Endothelial cell of umbilical vein (primary cell): ENCODE data around the gene IGSF10. TPM values are rescaled to one million over a fixed set of nuclear protein-coding genes. Genes with fewer than 3 reads are reported as not detected.

Source experiments
- BruUV-seq: library from RNA; stranded (reverse); fragments of 400-500 nt; replicated peaks from 2 replicates; lab custom pipeline; 2021; lab: Mats Ljungman, UMichigan
- CTCF ChIA-PET: fragments of 300-600, 350-600 bp; sonication (Branson Sonifier 250); formaldehyde crosslinking; loops from one replicate; lab custom pipeline; 2021; ENCODE audit warnings: antibody characterized with exemption, inconsistent platforms; lab: Charles Lee
- POLR2A ChIA-PET: fragments of 300-600, 350-600 bp; sonication (Branson Sonifier 250); formaldehyde crosslinking; loops from one replicate; lab custom pipeline; 2021; ENCODE audit warnings: antibody characterized with exemption, inconsistent platforms; lab: Charles Lee
- DNase-seq: peaks from one replicate; pipeline ENCODE4 v3.0.0-alpha.2; 2011; ENCODE audit warnings: low read depth, low spot score
- FAIRE-seq: peaks from 2 replicates; lab custom pipeline; 2011; peaks lifted over from hg19 to GRCh38; lab: Jason Lieb, UNC
- H2AFZ ChIP-seq: 2 replicates; pipeline ENCODE4 v1.6.0; 2012; ENCODE audit warnings: low read depth, low read length, control low read depth, inconsistent platforms
- H3K27ac ChIP-seq: 2 replicates; pipeline ENCODE4 v1.5.1; 2011; ENCODE audit warnings: low read depth, mild to moderate bottlenecking, control low read depth, low read length, moderate library complexity; ENCODE audit not compliant: insufficient read depth
- H3K27me3 ChIP-seq, 2 experiments: 2 replicates each; pipeline versions ENCODE4 v1.6.0 to v1.6.1; 2011; ENCODE audit warnings: low read length in 2 of 2, mixed read lengths in 1 of 2; ENCODE audit not compliant: control insufficient read depth in 2 of 2, insufficient read depth in 2 of 2
- H3K36me3 ChIP-seq, 2 experiments: 2 replicates in 1 of 2; 3 replicates in 1 of 2; pipeline ENCODE4 v1.5.1; 2011; ENCODE audit warnings: low read length in 2 of 2, mild to moderate bottlenecking in 1 of 2, moderate library complexity in 1 of 2; ENCODE audit not compliant: control insufficient read depth in 2 of 2, insufficient read depth in 2 of 2; ENCODE audit errors: extremely low read depth in 1 of 2
- H3K4me1 ChIP-seq: 3 replicates; pipeline ENCODE4 v1.5.1; 2011; ENCODE audit warnings: mild to moderate bottlenecking, low read length; ENCODE audit not compliant: control insufficient read depth, insufficient read depth; ENCODE audit errors: extremely low read depth
- H3K4me2 ChIP-seq: 2 replicates; pipeline ENCODE4 v1.6.1; 2011; ENCODE audit warnings: low read length, control low read depth, mixed read lengths; ENCODE audit not compliant: insufficient read depth
- H3K4me3 ChIP-seq, 3 experiments: fragments of 200-600 bp in 1 of 3; sonication (generic), shearing (Covaris generic) in 1 of 3; replicated peaks in 1 of 3; 2 replicates each; pipeline ENCODE4 v1.5.1; 2011 to 2016; ENCODE audit warnings: control low read depth in 3 of 3, low read length in 3 of 3, mild to moderate bottlenecking in 2 of 3, inconsistent platforms in 1 of 3, low read depth in 1 of 3, moderate library complexity in 1 of 3; ENCODE audit not compliant: insufficient read depth in 1 of 3
- H3K79me2 ChIP-seq: 2 replicates; pipeline ENCODE4 v1.6.0; 2012; ENCODE audit warnings: low read length, inconsistent platforms; ENCODE audit not compliant: control insufficient read depth, insufficient read depth
- H3K9ac ChIP-seq: replicated peaks from 2 replicates; pipeline ENCODE3; 2011; ENCODE audit warnings: low read length, control low read depth; ENCODE audit not compliant: insufficient read depth; ENCODE audit errors: extremely low read depth
- H3K9me1 ChIP-seq: replicated peaks from 3 replicates; pipeline ENCODE4 v1.6.0; 2011; ENCODE audit warnings: mild to moderate bottlenecking, low read length; ENCODE audit not compliant: control insufficient read depth, insufficient read depth; ENCODE audit errors: extremely low read depth
- H3K9me3 ChIP-seq: replicated peaks from 2 replicates; pipeline ENCODE4 v1.5.1; 2012; ENCODE audit warnings: low read length, inconsistent platforms; ENCODE audit not compliant: control insufficient read depth, insufficient read depth
- H4K20me1 ChIP-seq: replicated peaks from 2 replicates; pipeline ENCODE3; 2011; ENCODE audit warnings: mild to moderate bottlenecking, low read length; ENCODE audit not compliant: control insufficient read depth, insufficient read depth; ENCODE audit errors: extremely low read depth
- EZH2 ChIP-seq: IDR thresholded peaks from 2 replicates; pipeline ENCODE4 v1.6.1; 2012; ENCODE audit warnings: borderline replicate concordance, low read depth, mild to moderate bottlenecking, moderate library complexity, low read length, inconsistent platforms; ENCODE audit not compliant: severe bottlenecking
- FOS ChIP-seq: IDR thresholded peaks from 2 replicates; pipeline ENCODE4 v1.6.1; 2011; ENCODE audit warnings: mild to moderate bottlenecking, low read length, moderate library complexity, borderline replicate concordance; ENCODE audit not compliant: insufficient read depth
- GATA2 ChIP-seq: IDR thresholded peaks from 2 replicates; pipeline ENCODE4 v1.7.0; 2011; ENCODE audit warnings: low read depth, mild to moderate bottlenecking, moderate library complexity, mixed read lengths, low read length; ENCODE audit not compliant: insufficient read length, insufficient read depth
- JUN ChIP-seq: IDR thresholded peaks from 2 replicates; pipeline ENCODE4 v1.6.1; 2011; ENCODE audit warnings: borderline replicate concordance, low read depth; ENCODE audit not compliant: insufficient read length, insufficient read depth
- MYC ChIP-seq: IDR thresholded peaks from one replicate; pipeline ENCODE4 v1.6.1; 2011; ENCODE audit warnings: mild to moderate bottlenecking, low read depth, low read length
- POLR2A ChIP-seq: IDR thresholded peaks from 2 replicates; pipeline ENCODE4 v1.6.1; 2012; ENCODE audit warnings: low read depth, mild to moderate bottlenecking, control low read depth, low read length
- POLR2AphosphoS5 ChIP-seq: IDR thresholded peaks from 2 replicates; pipeline ENCODE4 v1.6.1; 2012; ENCODE audit warnings: low read depth, mild to moderate bottlenecking, control low read depth, low read length, moderate library complexity; ENCODE audit not compliant: insufficient read depth
- dilution Hi-C: fragments of 300-500 bp; cut with MboI; formaldehyde crosslinking; loops from one replicate; pipeline ENCODE4 v1.15.0; 2019; ENCODE audit warnings: low sequenced_read_pairs; ENCODE audit not compliant: extremely low pct_ligation_motif_present
- intact Hi-C: fragments of 100-400 bp; cut with micrococcal nuclease; formaldehyde crosslinking; loops from one replicate; pipeline ENCODE4 v1.10.0; 2022
- polyA plus RNA-seq, 4 experiments: library from polyadenylated mRNA; depleted of rRNA in 3 of 4; stranded (reverse) in 3 of 4; unstranded in 1 of 4; fragments of >200 nt; gene quantifications; 2 replicates each; pipeline versions ENCODE4 v1.2.1 to v1.2.3, GENCODE V29; 2011 to 2012; ENCODE audit warnings: missing spikeins in 1 of 4
- total RNA-seq: library from RNA; stranded (reverse); gene quantifications from 2 replicates; pipeline ENCODE4 v1.2.3, GENCODE V29; 2021
- TF ChIP-seq, protein P1 (sequence below): IDR thresholded peaks from 2 replicates; pipeline ENCODE4 v1.6.1; 2011; ENCODE audit not compliant: insufficient read depth, insufficient read length
- TF ChIP-seq, protein P2 (sequence below), 2 donors: IDR thresholded peaks; 1 replicate in 1 of 2; 2 replicates in 1 of 2; pipeline ENCODE4 v1.5.1; 2011; ENCODE audit warnings: low read length in 2 of 2, mild to moderate bottlenecking in 2 of 2, moderate library complexity in 2 of 2, control low read depth in 1 of 2, inconsistent platforms in 1 of 2, low read depth in 1 of 2; ENCODE audit not compliant: insufficient read depth in 1 of 2; ENCODE audit errors: extremely low read depth in 1 of 2

Gene IGSF10
- total and polyA plus RNA-seq, 2 donors (not counting 3 experiments of a cell fraction or from before 2014, with no cell fraction given), result 0.01 TPM; not detected in 1

DNA sequence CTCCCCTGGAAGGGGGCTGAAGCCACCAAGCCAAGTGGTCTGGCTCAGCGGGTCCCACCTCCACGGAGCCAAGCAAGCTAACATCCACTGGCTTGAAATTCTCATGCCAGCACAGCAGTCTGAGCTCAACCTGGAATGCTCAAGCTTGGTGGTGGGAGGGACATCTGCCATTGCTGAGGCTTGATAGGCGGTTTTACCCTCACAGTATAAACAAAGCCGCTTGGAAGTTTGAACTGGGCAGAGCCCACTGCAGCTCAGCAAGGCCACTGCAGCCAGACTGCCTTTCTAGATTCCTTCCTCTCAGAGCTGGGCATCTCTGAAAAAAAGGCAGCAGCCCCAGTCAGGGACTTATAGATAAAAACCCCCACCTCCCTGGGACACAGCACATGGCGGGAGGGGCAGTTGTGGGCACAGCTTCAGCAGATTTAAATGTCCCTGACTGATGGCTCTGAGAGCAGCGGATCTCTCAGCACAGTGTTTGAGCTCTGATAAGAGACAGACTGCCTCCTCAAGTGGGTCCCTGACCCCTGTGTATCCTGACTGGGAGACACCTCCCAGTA, 23.2 kb upstream of the IGSF10 start:
- ChIA-PET POLR2A (no interaction called here), CTCF (interaction anchor here (8.3 kb wide), 1 partner anchor 17 kb away, joined by 47 read pairs; no protein-coding TSS in a partner anchor)
- intact Hi-C loops, result no loop called here

More for the DNA sequence above, 23.2 kb upstream of the IGSF10 start:
- Histone ChIP-seq H4K20me1 (no peaks in the 10 kb centered on the region), H3K79me2 (no peaks in the 10 kb centered on the region), H3K4me3 (no peak overlapping the region), H3K9me3 (no peaks in the 10 kb centered on the region), H3K36me3 (no peaks in the 10 kb centered on the region), H3K4me1 (no peaks in the 10 kb centered on the region), H2AFZ (no peak overlapping the region), H3K27ac (no peak overlapping the region), H3K27me3 (peaks cover 0 to under 1% of the 10 kb centered on the region in 2 experiments), H3K4me2 (no peak overlapping the region), H3K9me1 (no peaks in the 10 kb centered on the region), H3K9ac (no peak overlapping the region)
- TF ChIP-seq EZH2, result no peak
- TF ChIP-seq, protein P1, sequence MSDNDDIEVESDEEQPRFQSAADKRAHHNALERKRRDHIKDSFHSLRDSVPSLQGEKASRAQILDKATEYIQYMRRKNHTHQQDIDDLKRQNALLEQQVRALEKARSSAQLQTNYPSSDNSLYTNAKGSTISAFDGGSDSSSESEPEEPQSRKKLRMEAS, result no peak
- TF ChIP-seq POLR2A, result no peak
- no peak for TF ChIP-seq JUN
- TF ChIP-seq POLR2AphosphoS5, result no peak
- TF ChIP-seq, protein P2, sequence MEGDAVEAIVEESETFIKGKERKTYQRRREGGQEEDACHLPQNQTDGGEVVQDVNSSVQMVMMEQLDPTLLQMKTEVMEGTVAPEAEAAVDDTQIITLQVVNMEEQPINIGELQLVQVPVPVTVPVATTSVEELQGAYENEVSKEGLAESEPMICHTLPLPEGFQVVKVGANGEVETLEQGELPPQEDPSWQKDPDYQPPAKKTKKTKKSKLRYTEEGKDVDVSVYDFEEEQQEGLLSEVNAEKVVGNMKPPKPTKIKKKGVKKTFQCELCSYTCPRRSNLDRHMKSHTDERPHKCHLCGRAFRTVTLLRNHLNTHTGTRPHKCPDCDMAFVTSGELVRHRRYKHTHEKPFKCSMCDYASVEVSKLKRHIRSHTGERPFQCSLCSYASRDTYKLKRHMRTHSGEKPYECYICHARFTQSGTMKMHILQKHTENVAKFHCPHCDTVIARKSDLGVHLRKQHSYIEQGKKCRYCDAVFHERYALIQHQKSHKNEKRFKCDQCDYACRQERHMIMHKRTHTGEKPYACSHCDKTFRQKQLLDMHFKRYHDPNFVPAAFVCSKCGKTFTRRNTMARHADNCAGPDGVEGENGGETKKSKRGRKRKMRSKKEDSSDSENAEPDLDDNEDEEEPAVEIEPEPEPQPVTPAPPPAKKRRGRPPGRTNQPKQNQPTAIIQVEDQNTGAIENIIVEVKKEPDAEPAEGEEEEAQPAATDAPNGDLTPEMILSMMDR (IDR thresholded peaks at IDR 0.05; ENCODE audit: extremely low read depth in 1 of 2, insufficient read depth in 1 of 2, low read depth in 1 of 2, low read length in 2 of 2), result no peak
- TF ChIP-seq GATA2, result no peak
- TF ChIP-seq MYC, result no peak
- no peak for TF ChIP-seq FOS
- FAIRE-seq (no peak), DNase-seq (no peak)
- no TSS peak for BruUV-seq
- dilution Hi-C loops, result no loop called here
